Activated CD4-positive, CD25-positive, alpha-beta regulatory T cell treated with anti-CD3 and anti-CD28 coated beads, Interleukin-2, amount 50 U/mL, for 72 hours (primary cell): ENCODE data around the gene FRMD1.
"Not testable (repeated sequence)": the region's sequence is repeated elsewhere in the genome, so short reads cannot be mapped to it uniquely, and the experiment has no call there.

Experiments
- DNase-seq: peaks from one replicate; pipeline ENCODE4 v3.0.0; 2021

FRMD1 gene

DNA sequence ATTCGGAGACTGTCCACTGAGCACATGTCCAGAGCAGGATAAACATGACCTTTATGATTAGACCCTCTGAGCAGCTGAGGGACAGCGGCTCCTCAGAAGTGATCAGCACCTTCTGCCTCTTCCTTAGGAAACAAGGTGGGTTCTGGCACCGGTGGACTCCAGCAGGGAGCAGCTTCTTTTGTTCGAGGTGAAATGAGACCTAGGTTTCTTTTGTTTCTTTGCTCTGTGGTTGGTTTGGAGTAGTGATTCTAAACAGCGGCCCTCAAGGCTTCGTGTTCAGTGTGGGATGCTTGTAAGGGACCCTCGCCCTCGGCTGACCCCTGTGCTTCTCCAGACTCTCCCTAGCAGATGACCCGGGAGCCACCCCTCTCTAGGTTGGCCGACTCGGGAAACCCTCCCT is 14.6 kb upstream of the FRMD1 start:
- no peak for DNase-seq

DNA sequence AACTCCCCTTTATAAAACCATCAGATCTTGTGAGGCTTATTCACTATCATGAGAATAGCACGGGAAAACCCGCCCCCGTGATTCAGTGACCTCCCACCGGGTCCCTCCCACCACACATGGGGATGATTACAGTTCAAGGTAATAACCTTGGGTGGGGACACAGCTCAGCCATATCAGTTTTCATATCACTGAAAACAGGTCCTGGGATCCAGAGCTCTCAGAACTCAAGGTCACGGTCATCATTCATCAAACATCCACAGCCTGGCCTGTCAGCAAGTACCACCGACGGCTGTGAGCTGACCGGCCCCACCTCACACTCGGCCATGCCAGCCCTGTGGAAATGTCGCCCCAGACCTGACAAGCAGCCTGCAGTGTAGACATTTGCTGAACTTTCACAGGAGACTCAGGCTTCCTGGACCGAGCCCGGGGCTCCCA is 14.1 kb upstream of the FRMD1 start:
- no peak for DNase-seq

DNA sequence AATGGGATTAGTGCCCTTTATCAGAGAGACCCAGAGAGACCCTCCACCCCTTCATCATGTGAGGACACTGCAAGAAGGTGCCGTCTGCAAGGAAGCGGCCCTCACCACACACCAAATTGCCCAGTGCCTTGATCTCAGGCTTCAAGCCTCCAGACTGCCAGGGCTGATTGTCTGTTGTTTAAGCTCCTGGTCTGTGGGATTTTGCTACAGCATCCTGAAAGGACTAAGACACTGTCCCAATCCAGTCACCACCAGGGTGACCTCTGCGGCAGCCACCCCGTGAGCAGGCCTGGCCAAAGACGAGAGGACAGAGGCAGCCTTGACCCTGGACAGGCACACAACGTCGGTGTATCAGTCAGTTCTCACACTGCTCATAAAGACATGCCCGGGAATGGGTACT is 13.5 kb upstream of the FRMD1 start:
- DNase-seq, result no peak

DNA sequence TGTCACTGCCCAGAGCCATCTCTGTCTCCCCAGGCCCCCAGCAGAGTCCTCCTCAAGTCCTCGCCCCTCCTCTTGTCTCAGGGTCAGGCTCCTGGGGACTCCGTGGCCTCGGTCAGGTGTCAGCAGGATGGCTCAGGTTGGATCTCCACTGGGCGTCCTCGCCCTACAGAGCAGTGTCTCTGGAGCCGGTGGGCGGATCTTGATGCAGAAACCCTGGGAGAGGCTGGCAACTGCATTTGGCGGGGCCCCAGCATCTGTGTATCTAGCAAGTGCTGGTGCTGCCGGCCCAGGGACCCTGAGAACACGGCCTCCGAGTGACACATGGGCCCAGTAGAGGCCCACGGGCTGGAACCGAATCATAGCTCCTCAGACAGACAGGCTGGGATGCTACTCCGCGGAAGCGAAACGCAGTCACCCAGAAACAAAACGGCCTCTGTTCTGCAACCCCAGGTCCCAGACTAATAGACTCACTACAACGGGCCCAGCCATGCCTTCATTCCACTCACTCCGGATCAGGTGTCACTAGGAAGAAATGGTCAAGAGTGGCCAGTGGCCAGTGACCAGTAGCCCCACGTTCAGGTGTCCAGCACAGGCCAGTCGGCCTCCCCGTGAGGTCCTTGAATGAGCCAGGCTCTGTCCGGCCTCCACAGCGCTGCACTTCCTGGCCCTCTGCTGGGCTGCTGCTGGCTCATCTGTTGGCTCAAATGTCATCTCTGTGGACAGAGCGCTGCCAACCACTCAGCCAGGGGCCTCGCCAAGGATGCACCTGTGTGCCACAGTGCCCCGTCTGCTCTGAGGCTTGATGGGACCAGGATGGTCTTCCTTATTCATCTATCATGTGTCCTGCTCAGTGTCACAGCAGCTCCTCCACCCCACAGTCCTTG is 12.6 kb upstream of the FRMD1 start:
- DNase-seq, result no peak

DNA sequence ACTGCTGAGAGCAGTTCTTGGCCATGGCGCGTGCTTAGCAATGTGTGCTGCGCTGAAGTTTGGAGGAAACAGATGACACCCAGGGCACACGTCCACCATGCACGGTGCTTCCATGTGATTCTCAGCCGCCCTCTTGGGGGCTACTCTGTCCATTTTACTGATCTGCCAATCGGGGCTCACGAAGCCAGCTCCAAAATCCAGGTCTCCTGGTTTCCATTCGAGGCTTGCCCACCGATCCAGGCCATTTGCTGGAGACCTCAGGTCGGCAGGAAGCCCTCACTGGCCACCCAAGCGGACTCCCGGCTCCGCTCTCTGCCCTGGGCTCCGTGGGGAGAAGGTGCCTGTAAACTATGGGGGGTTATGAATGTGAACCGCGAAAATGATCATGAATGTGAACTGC is 11.7 kb upstream of the FRMD1 start:
- DNase-seq, result no peak

DNA sequence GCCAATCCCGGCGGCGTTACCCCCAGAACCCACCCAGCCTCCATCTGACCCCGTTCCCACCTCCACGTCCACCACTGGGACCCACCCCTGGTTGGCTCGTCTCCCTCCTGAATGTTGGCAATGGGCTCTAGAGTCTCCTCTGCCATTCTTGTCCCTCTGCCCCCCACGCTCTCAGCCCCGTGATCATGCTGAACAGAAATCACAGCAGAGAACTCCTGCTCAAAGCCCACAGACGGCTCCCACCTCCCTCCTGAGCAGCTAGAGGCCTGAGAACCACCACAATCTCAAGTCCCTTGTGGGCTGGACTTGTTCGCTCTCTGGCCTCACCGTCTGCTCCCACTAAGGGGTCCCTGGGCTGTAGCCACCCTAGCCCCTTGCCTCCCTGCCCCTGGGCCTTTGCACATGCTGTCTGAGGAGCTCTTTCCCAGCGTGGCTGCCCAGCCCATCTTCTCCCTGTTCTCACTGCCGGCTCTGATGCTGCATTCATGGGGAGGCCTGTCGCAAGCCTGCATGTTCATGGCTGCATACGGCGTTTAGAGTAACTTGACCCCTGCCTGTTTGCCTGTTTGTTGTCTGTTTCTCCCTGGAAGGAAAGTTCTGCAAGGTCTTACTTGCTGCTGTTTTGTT is 11.2 kb upstream of the FRMD1 start:
- no peak for DNase-seq

DNA sequence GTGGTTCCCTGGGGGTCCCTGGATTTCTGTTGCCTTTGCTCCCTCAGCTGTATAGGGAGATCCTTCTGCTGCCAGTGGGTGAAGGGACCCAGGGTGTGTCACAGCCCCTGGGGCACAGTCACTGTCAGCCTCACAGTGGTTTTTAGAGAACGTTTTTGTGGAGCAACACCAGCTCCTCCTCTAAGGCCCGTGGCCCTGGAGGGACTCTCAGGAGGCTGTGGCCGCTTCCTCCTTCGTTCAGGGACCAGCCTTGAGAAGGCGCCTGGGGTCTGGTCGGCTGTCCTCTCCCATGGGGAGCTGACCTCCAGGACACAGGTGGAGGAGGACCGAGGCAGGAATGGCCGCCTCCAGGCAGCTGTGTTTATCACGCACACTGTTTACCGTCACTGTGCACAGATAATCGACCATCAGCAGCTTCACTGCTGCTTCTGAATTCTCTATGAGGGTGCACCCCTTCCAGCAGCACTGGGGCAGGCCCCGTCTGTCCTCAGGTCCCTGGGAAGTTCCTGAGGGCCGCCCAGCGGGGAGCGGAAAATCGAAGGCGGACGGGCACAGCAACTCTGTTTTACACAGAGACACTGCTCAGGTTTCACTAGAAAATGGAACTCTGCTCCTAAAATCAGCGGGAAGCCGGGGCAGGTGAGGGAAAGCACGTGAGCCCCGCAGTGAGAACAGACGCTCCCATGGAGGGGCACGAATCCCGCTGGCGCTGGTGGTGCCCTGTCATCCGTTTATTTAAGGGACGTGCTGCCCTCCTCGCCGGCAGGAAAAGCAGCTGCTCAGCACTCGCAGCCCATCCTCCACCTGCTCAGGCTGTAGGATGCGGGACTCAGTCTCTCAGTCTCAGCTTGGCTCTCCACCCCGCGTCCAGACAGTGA is 10.4 kb upstream of the FRMD1 start:
- DNase-seq, result no peak

DNA sequence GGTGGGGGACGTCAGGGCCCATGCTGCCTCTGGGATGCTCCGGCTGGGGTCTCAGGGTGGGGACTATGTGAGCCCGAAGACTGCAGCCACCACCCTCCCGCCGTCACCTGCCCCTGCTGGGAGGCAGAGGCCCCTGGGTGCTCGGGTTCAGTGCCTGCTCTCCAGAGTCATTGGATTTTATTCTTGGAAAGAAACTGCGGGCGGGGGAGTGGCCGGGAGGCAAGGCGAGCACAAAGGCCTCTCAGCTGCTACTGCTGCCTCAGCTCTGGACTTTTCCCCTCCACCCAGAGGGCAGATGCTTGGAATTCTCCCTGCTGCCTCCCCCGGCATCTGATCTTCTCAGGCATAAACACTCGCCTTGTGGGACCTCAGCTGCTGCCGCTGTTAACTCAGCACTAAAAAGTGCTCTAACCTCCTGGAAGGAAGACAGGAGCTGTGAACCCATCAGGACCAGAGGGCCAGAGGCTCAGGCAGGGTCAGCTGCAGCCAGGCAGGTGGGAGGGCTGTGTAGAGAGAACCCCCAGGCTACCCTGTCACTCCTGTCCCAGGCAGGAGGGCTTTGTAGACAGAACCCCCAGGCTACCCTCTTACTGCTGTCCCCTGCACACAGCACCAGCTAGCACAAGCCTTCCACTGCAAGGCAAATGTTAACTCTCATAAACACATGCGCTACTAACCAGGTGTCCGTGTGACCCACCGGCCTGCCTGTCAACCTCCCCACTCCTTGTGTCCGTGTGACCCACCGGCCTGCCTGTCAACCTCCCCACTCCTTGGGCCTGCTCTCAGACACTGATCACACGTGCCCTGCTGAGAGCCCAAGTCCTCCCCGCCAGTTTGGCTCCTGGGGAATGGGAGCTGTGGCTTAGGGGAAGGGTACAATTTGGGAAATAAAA is 9.4 kb upstream of the FRMD1 start:
- DNase-seq, result no peak

DNA sequence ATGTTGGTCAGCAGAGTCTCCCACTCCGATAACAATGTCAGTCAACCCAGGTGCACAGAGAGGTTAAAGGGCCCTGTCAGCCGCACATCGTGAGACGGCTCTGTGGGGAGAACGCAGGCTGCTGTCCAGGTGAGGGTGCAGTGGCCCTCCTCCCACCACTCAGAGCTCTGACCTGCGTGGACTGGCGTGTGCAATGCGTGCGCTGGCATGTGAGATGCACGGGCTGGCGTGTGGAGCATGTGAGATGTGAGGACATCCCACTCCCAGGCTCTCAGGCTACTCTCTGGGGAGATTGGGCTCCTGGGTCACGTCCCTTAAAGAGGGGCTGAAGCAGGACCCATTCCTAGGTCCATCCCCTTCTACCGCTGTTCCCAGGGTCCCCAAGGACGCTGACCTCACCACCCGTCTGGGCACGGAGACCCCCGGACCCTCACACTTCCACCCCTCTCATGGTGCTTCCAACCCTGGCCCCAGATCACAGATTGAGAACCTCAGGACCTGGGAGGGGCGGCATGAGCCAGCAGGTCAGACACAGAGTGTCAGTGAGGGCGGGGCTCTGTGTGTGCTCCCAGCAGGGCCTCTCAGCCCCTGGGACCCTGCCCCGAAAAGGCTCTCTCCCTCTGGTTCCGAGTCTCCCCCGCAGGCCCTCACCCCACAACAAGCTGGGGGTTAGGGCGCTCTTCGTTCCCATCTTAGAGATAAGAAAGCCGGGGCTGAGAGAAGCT is 8.6 kb upstream of the FRMD1 start:
- DNase-seq, result no peak

DNA sequence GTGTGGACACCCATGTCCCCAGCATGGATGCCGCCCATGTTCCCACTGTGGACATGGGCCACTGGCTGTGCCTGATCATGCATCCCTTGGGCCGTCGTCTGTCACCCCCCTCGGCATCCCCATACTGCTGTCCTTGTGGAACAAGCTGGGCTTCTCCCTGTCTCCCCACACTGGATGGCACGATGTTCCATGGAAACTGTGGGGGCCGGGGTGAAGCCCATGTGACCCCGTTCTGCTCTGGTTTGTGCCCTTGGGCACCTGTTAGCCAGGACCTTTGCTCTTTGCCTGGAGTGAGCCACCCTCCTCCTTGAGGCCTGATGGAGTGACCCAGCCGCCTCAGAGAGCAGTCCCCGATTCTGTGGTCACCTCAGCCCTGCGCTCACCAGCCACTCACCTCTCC is 7.6 kb upstream of the FRMD1 start:
- no peak for DNase-seq

DNA sequence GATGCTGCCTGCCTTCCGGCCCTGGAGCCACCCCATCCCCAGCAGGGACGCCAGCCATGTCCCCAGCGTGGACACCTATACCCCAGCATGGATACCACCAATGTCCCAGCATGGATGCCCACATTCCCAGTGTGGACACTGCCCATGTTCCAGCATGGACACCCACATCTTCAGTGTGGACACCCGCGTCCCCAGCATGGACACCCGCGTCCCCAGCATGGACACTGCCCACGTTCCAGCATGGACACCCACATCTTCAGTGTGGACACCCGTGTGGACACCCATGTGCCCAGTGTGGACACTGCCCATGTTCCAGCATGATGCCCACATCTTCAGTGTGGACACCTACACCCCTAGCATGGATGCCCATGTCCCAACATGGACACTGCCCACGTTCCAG is 7.1 kb upstream of the FRMD1 start:
- DNase-seq, result no peak

DNA sequence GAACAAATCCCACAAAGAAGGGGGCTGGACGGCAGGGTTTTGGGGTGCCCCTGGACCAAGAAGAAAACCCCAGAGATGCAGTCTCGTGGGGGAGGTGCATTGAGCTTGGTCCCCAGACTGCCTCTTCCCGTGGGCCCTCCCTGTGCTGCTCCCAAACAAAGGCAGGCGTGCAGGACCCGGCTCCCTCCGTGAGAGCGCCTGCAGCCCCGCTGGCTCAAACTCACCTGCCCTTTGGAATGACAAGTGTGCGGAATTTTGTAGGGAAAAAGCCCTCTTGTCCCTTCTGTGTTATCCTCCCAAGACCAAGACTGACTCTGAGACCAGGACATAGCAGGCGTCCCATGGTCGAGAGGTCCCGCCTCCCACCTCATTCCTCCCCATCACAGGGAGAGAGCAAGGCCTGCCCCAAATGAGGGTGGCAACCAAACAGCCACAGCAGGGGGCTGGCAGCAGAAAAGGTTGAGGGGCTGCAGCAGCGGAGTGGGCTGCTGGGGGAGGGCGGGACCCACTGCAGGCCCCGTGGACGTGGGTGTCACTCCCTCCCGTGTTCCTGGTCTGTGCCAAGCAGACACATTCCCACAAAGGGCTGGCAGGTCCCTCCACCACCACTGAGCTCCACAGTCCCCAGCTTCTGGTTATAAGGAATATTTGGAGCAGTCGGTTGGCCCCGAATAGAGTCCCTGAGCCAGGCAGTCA is 5.6 kb upstream of the FRMD1 start:
- no peak for DNase-seq

DNA sequence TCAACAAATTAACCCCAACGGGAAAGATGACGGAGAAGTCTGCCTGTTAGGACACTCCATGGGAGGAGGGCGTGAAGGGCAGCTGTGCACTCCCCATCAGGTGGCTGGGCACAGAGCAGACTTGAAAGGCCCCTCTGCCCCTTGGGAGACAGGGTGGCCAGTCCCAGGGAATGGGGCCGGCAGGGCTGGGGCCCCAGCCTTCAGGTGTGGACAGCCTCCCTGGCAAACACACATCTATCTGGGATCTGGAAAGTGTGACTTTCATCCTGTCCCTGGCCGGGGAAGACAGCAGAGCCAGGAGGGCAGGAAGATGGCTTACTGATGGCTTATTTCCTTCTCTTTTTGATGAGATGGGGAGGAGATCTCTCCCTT is 4.5 kb upstream of the FRMD1 start:
- no peak for DNase-seq

DNA sequence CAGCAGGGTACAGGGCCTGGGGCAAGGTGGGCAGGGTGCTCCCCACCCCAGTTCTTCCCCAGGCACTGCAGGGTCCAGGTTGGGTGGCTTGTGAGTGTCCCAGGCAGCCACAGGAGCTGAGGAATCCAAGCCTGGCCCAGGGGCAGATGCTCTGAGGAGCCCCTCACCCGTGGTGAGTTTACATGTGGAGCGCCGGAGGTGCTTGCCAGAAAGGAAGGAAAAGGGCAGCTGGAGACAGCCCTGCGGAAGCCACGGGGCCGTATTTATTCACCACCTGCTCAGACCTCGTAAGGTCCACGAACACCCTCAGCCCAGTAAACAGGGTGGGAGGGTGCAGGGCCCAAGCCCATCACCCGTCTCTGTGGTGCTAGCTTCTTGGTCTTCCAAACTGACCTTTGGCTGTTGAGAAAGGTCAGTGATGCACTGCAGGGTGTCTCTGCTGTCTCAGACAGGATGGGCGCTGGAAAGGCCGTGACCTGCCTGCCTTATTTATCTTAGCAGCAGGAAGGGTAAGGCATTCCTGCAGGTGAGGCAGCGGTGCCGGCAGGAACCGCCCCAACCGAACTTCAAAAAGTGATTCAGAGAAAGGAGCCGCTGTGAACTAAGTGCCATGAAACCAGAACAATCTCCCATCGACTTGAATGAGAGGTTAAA is 4.0 kb upstream of the FRMD1 start:
- no peak for DNase-seq

DNA sequence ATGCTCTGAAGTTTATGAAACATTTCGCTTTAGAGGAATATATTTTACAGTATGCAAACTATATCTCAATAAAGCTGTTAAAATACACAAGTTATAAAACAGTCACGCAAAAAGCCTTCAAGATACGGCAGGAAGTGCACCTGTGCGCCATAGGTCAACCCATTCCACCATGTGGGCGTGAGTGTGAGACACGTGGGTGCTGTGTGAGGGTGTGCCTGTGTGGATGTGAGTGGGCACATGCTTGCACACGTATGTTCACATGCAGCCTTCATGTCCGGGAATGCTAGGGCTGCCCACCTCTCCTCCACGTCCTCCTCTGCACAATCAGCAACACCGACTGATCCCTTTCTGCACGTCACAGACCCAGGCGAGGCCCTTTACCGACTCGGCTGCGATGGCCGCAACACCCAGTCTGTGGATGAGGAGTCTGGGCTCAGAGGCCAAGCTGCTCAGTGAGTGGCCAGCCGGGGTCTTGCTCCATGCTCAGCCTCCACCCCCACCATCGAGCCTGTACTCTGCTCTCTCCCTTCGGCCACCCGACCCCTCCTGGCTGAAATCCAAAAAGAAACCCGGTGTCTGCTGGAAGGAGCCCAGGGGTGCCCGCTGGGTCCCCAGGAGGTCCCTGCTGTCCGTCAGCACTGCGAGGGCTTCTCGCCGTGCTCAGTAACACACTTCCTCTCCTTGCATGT is 3.0 kb upstream of the FRMD1 start:
- no peak for DNase-seq

DNA sequence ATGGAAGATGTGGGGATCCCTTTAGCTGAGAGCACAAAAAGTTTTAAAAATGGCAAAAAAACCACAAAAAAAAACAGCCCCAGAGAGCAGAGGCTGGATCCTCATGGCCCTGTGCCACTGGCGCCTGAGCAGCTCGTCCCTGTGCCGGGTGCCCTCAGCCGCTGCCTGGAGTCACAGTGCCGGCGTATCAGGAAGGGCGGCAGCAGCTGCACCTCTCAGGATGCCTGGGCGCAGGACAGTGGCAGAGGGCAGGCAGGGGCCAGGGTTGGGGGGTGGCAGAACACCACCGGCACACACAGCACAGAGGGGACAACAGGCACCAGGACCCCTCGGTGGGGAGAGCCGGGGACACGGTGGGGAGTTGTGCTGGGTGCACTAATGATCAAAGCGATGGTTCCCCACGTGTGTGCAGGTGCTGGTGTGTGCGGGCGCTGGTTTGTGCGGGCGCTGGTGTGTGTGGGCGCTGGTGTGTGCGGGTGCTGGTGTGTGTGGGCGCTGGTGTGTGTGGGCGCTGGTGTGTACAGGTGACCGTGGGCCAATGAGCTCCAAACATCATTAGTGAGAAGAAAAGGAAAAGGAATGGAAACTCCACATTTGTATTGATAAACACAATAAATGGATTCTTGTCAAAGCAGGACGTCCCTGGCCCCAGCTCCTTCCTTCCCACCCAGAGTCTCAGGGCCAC is 1.5 kb upstream of the FRMD1 start:
- DNase-seq, result no peak

DNA sequence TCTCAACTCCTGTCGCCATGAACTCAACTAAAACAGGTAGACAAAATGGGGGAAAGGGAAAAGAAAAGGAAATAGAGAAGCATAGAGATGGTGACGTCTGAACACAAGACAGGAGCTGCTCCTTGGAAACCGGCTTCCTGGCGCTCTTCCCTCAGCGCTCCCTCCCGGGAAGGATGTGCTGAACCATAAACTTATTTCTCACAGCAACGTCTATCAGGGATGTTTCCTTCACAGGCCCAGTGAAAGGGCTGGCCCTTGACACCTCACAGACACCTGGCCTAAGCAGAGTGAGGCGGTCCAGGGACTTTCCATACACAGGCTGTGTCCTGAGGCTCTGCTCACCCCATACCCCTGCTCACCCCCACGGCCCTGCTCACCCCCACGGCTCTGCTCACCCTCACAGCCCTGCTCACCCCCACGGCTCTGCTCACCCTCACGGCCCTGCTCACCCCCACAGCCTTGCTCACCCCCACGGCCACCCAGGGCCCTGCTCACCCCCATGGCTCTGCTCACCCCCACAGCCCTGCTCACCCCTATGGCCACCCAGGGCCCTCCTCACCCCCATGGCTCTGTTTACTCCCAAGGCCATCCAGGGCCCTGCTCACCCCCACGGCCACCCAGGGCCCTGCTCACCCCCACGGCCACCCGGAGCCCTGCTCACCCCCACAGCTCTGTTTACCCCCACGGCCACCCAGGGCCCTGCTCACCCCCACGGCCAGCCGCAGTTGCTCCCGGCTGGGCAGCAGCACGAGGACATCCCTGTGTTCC is 653 bp downstream of the FRMD1 start:
- DNase-seq, result no peak

DNA sequence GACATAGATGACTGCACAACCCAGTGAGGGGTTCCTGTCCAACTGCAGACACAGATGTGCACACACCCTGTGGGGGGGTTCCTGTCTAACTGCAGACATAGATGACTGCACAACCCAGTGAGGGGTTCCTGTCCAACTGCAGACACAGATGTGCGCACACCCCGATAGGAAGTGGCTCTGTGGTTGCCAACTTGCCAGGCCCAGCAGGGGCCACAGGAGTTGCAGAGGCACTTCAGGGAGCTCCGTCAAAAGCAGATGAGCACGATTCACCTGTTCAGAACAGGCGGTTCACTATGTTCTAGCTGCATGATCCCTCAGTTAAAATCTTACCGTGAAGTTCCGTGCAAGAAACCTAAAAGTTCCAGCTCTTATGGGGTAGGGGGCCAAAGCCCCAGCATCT is 1.6 kb downstream of the FRMD1 start:
- DNase-seq, result not testable (repeated sequence)

DNA sequence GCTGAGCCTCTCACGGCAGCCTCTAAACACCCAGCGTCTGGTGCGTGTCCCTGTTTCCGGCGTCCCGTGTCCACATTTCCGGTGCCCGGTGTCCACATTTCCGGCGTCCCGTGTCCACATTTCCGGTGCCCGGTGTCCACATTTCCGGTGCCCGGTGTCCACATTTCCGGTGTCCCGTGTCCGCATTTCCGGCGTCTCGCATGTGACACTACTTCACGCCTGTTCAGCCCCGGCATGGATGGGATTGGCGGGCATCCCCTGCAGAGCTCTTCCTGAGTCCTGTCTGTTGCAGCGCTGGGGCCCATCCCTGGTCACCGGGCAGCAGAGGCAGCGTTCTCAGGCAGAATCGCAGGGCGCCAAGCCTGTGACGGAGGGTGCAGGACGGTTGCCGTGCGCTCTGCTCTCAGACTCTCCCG is 3.2 kb downstream of the FRMD1 start:
- no peak for DNase-seq
